Lung (tissue), 12 donors: ENCODE measurements around the gene DNAH7. TPM values are rescaled to one million over a fixed set of nuclear protein-coding genes. Genes with fewer than 3 reads are reported as not detected.
"Not testable (repeated sequence)": the region's sequence is repeated elsewhere in the genome, so short reads cannot be mapped to it uniquely, and the experiment has no call there.

Experiments
- ATAC-seq: fragments of 200-7000 bp; cut with Tn5 transposase; one replicate; pipeline ENCODE4 v1.9.1; 2020; ENCODE audit warnings: moderate number of reproducible peaks; ENCODE audit not compliant: insufficient read depth, low FRiP score
- DNase-seq, 3 donors: peaks; one replicate each; pipeline ENCODE4 v3.0.0-alpha.2; 2013 to 2017
- H3K27ac ChIP-seq, 2 donors: one replicate each; pipeline ENCODE4 v1.5.1; 2013; ENCODE audit warnings: mild to moderate bottlenecking in 2 of 2, moderate library complexity in 2 of 2, control low read depth in 1 of 2, inconsistent platforms in 1 of 2, low read depth in 1 of 2, low read length in 1 of 2
- H3K27me3 ChIP-seq, 3 donors: one replicate each; pipeline ENCODE4 v1.5.1; 2013; ENCODE audit warnings: low read length in 2 of 3; ENCODE audit not compliant: control insufficient read depth in 3 of 3, insufficient read depth in 3 of 3
- H3K36me3 ChIP-seq, 4 donors: one replicate each; pipeline ENCODE4 v1.5.1; 2013; ENCODE audit warnings: low read length in 4 of 4, mild to moderate bottlenecking in 1 of 4, moderate library complexity in 1 of 4; ENCODE audit not compliant: control insufficient read depth in 4 of 4, insufficient read depth in 4 of 4
- H3K4me1 ChIP-seq, 5 donors: one replicate each; pipeline ENCODE4 v1.5.1; 2013; ENCODE audit warnings: low read length in 5 of 5, mild to moderate bottlenecking in 2 of 5, moderate library complexity in 1 of 5; ENCODE audit not compliant: control insufficient read depth in 5 of 5, insufficient read depth in 5 of 5
- H3K4me3 ChIP-seq: one replicate; pipeline ENCODE4 v1.5.1; 2013; ENCODE audit warnings: mild to moderate bottlenecking, control low read depth, moderate library complexity
- H3K9ac ChIP-seq, 2 donors: one replicate each; pipeline ENCODE4 v1.5.1; 2013; ENCODE audit warnings: low read length in 2 of 2, control low read depth in 1 of 2; ENCODE audit not compliant: insufficient read depth in 1 of 2
- H3K9me3 ChIP-seq, 4 donors: one replicate each; pipeline ENCODE4 v1.5.1; 2013; ENCODE audit warnings: low read length in 3 of 4, mild to moderate bottlenecking in 1 of 4, moderate library complexity in 1 of 4; ENCODE audit not compliant: control insufficient read depth in 4 of 4, insufficient read depth in 3 of 4
- WGBS, 2 donors: extraction: QIAGEN DNeasy Blood & Tissue Kit; methylation state at CpG; one replicate each; pipeline ENCODE4 v1.1.7; 2013; 5-methylcytosine and 5-hydroxymethylcytosine counted together
- polyA plus RNA-seq, 2 donors: library from polyadenylated mRNA; stranded (reverse); fragments of 200-250 nt; gene quantifications; one replicate each; pipeline ENCODE4 v1.2.1, GENCODE V29; 2013
- total RNA-seq, 2 donors: library from RNA; depleted of rRNA in 1 of 2; stranded (reverse); fragments of >200 nt in 1 of 2; gene quantifications; one replicate each; pipeline ENCODE4 v1.2.1, GENCODE V29; 2014 to 2021
- TF ChIP-seq, protein P1 (sequence below): IDR thresholded peaks from 2 replicates; pipeline ENCODE4 v1.5.1; 2012; ENCODE audit warnings: mild to moderate bottlenecking; ENCODE audit errors: control extremely low read depth, extremely low read depth
- donor health status: control.
- donor health status: control.
- donor health status: Bipolar disorder and iron deficiency.
- donor health status: healthy.
- donor health status: DM: yes; HTN: yes; CAD: no.

Gene DNAH7
- total and polyA plus RNA-seq, 4 donors = 1.9 to 32.9 (median 11.3) TPM

DNA sequence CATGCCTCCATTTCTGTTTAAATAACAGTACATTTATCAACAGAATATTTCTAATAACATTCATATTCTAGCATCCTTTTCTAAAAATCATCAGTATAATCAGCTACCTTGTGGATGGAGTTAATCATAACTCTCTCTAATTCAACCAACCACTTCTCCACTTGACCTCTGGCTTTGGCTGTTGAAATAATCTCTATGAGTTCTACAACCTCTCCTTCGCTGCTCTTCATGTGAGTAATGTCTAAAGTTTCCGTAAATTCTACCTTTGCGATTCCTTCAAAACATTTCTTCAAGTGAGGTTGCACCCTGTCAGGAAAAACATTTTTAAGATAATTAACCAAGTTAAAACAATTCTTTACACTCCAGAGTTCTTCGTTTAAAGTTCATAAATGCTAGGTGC, 134.2 kb downstream of the DNAH7 start:
- Histone ChIP-seq H3K4me1 (no peaks in the 10 kb centered on the region), H3K27me3 (no peaks in the 10 kb centered on the region), H3K4me3 (no peak overlapping the region), H3K9ac (no peak overlapping the region), H3K36me3 (no peaks in the 10 kb centered on the region), H3K9me3 (no peaks in the 10 kb centered on the region), H3K27ac (no peak overlapping the region)
- DNase-seq (no peak), ATAC-seq (peak; percentile 53)
- TF ChIP-seq, protein P1, sequence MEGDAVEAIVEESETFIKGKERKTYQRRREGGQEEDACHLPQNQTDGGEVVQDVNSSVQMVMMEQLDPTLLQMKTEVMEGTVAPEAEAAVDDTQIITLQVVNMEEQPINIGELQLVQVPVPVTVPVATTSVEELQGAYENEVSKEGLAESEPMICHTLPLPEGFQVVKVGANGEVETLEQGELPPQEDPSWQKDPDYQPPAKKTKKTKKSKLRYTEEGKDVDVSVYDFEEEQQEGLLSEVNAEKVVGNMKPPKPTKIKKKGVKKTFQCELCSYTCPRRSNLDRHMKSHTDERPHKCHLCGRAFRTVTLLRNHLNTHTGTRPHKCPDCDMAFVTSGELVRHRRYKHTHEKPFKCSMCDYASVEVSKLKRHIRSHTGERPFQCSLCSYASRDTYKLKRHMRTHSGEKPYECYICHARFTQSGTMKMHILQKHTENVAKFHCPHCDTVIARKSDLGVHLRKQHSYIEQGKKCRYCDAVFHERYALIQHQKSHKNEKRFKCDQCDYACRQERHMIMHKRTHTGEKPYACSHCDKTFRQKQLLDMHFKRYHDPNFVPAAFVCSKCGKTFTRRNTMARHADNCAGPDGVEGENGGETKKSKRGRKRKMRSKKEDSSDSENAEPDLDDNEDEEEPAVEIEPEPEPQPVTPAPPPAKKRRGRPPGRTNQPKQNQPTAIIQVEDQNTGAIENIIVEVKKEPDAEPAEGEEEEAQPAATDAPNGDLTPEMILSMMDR = no peak
- WGBS, 2 donors = 71 to 90% methylated on average over 4 of the region's 4 CpGs

DNA sequence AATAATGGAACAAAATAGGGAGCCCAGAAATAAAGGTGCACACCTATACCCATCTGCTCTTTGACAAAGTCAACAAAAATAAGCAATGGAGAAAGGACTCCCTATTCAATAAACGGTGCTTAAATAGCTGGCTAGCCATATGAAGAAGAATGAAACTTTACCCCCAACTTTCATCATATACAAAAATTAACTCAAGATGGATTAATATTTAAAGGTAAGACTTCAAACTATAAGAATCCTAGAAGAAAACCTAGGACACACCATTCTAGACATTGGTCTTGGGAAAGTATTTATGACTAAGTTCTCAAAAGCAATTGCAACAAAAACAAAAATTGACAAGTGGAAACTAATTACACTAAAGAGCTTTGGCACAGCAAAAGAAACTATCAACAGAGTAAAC, 139.1 kb downstream of the DNAH7 start:
- H3K9ac ChIP-seq = no peak overlapping the region
- no peak for DNase-seq

DNA sequence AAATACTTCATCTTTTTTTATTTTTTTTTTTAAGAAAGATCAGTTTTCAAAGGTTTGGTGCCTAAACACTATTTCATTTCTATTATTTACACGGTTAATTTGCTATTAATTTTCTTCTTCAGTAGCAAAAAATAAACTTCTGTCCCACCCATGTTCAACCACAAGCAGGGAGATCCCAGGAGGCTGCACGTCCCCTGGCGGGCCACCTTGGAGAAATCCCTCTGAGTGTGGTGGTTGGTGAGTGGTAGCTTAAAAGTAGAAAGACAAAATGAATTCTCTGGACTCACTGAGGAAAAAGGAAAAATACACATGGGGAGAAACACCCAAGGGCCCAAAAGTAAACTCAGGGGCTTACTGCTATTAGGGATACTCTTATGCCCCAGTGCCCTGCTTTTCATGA, 143.5 kb downstream of the DNAH7 start:
- 88 to 89% methylated on average over 3 of the region's 3 CpGs for WGBS, 2 donors
- Histone ChIP-seq H3K9ac (no peak overlapping the region), H3K27me3 (no peaks in the 10 kb centered on the region), H3K27ac (no peak overlapping the region), H3K4me3 (no peak overlapping the region), H3K36me3 (no peaks in the 10 kb centered on the region), H3K9me3 (no peaks in the 10 kb centered on the region), H3K4me1 (no peaks in the 10 kb centered on the region)
- ATAC-seq (no peak), DNase-seq (no peak)
- TF ChIP-seq, protein P1 = no peak

More for the DNA sequence above, 139.1 kb downstream of the DNAH7 start:
- Histone ChIP-seq H3K4me1 (no peaks in the 10 kb centered on the region), H3K36me3 (no peaks in the 10 kb centered on the region), H3K27me3 (no peaks in the 10 kb centered on the region), H3K9me3 (no peaks in the 10 kb centered on the region), H3K27ac (no peak overlapping the region), H3K4me3 (no peak overlapping the region)
- 93 to 97% methylated on average over 1 of the region's 1 CpG for WGBS, 2 donors
- TF ChIP-seq, protein P1 = no peak
- ATAC-seq = no peak

DNA sequence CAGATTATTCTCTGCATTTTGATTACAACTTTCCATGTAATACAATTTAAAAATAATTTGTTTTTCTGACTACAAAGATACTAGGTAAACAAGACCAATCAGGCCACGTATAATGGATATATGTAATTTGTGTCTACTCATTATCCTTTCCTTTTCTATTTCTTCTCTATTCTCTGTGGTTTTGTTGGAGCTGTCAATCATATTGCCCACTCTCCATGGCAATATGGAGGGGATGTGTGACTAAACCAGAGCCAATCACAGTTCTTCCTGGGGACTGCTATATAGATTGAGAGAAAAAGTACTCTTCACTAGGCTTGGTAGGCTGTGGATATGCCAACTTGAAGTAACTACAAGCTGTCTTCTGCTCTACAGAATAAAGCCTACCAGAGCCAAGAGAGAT, 144.7 kb downstream of the DNAH7 start:
- no peak for ATAC-seq
- WGBS, 2 donors = 88 to 92% methylated on average over 1 of the region's 1 CpG
- Histone ChIP-seq H3K9ac (no peak overlapping the region), H3K4me1 (no peaks in the 10 kb centered on the region), H3K27ac (no peak overlapping the region), H3K27me3 (no peaks in the 10 kb centered on the region), H3K36me3 (no peaks in the 10 kb centered on the region), H3K4me3 (no peak overlapping the region), H3K9me3 (no peaks in the 10 kb centered on the region)
- TF ChIP-seq, protein P1 = no peak
- no peak for DNase-seq

DNA sequence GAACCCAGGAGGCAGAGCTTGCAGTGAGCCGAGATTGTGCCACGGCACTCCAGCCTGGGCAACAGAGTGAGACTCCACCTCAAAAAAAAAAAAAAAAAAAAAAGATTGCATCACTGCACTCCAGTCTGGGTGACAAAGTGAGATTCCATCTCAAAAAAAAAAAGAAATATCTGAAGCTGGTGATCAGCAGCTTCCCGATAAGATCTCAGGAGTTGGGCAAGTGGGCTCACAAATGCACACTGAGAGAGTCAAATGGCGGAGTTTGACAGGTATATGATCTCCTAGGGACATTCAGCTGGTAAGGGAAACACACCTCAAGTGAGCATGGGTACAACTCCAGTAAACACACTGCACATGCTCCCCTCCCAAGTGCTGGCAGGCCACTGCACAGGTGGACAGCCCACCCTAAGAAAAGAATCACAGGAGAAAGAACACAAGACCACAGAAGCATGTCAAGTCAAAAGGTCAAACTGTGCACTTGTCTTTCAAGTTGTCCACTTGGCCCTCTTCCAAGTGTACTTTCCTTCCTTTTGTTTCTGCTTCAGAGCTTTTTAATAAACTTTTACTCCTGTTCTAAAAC, 151.5 kb downstream of the DNAH7 start:
- H3K4me1 ChIP-seq, H3K4me3 ChIP-seq, ATAC-seq, H3K27me3 ChIP-seq, H3K27ac ChIP-seq, H3K36me3 ChIP-seq, DNase-seq, H3K9ac ChIP-seq, H3K9me3 ChIP-seq: not testable (repeated sequence)
- 95 to 96% methylated on average over 4 of the region's 4 CpGs for WGBS, 2 donors
